HepG2 (cell line): Measurements from ENCODE around the gene SPACA4.

Experiments used
- EZH2 ChIP-seq: conservative IDR thresholded peaks from 2 replicates; pipeline ENCODE4 v1.6.1; 2012; ENCODE audit warnings: mild to moderate bottlenecking, low read depth, low read length, moderate library complexity
- HCFC1 ChIP-seq: fragments of 150-350 bp; IDR thresholded peaks from 2 replicates; pipeline ENCODE4 v1.6.1; 2014; ENCODE audit warnings: low read depth, low read length

GRCh38 chr19:48607359-48607755 is 815 bp downstream of the SPACA4 start:
- no peak for TF ChIP-seq HCFC1
- no peak for TF ChIP-seq EZH2
